Left ventricle myocardium inferior (tissue), 1 donor: ENCODE data around the gene IL1F10. TPM values are rescaled to one million over a fixed set of nuclear protein-coding genes. Genes with fewer than 3 reads are reported as not detected.

Experiments
- DNase-seq: peaks from one replicate; pipeline ENCODE4 v3.0.0-alpha.2; 2020
- H3K27ac ChIP-seq: fragments of 200-600 bp; replicated peaks from 2 replicates; pipeline ENCODE4 v1.8.0; 2021
- H3K27me3 ChIP-seq: fragments of 200-600 bp; 2 replicates; pipeline ENCODE4 v1.8.0; 2021; ENCODE audit warnings: low read depth
- H3K36me3 ChIP-seq: fragments of 200-600 bp; 2 replicates; pipeline ENCODE4 v1.8.0; 2021
- H3K4me1 ChIP-seq: fragments of 200-600 bp; 2 replicates; pipeline ENCODE4 v1.8.0; 2021
- H3K4me3 ChIP-seq: fragments of 200-600 bp; 2 replicates; pipeline ENCODE4 v1.8.0; 2021; ENCODE audit warnings: mild to moderate bottlenecking, moderate library complexity
- H3K9me3 ChIP-seq: fragments of 200-600 bp; replicated peaks from 2 replicates; pipeline ENCODE4 v1.8.0; 2021
- CTCF ChIP-seq: fragments of 200-600 bp; IDR thresholded peaks from 2 replicates; pipeline ENCODE4 v1.8.0; 2021; ENCODE audit warnings: antibody characterized with exemption, mild to moderate bottlenecking, borderline replicate concordance
- intact Hi-C: fragments of 100-400 bp; cut with micrococcal nuclease; formaldehyde crosslinking; loops from one replicate; pipeline ENCODE4 v1.11.0; 2022
- long read RNA-seq: library from polyadenylated mRNA; unstranded; transcript quantifications from one replicate; pipeline ENCODE4 v2.0.0, GENCODE V29; 2021
- total RNA-seq: library from RNA; stranded (reverse); fragmentation: NEBNext Ultra II Directional; extraction: Animal tissue kit (Norgen Biotek cat#: 25700); gene quantifications from one replicate; pipeline ENCODE4 v1.2.1, GENCODE V29; 2021
- donor health status: DM: no; HTN: yes; CAD: no; lungs with severe emphysema.

Gene IL1F10
- not detected for total RNA-seq
- long read RNA-seq = 0 reads

- TF ChIP-seq CTCF = no peak
These were observed at the start of gene IL1F10 for GRCh38 chr2:113067681-113068080. TSS of gene IL1F10 (plus strand) at chr2:113067970. CDS start at chr2:113072739, 4,769 bp downstream.

DNA sequence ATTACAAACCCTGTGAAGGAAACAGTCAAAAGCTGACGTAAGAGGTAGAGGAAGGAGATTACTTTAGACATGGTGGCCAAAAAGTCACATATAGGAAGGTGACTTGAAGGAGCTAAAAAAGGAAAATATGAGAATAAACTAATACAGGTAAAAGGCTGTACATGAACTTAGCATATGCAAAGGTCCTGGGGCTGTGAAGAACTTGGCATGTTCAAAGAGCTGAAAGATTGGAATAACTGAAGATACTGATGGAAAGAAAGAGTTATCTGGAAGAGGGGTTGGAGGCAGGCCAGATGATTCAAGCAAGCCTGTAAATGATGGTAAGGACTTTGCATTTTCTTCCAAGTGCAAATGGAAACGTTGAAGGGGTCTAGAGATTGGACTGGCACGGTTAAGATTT is 49.3 kb upstream of the IL1F10 start:
- no peak overlapping the region for H3K4me3 ChIP-seq
- H3K4me1 ChIP-seq = no peaks in the 10 kb centered on the region
- no peak for TF ChIP-seq CTCF
- intact Hi-C loops = no loop called here
- DNase-seq = no peak
- no peaks in the 10 kb centered on the region for H3K36me3 ChIP-seq
- H3K27me3 ChIP-seq = peaks cover 76% of the 10 kb centered on the region
- H3K9me3 ChIP-seq = no peaks in the 10 kb centered on the region
- H3K27ac ChIP-seq = no peak overlapping the region

More at GRCh38 chr2:113067681-113068080, at the start of gene IL1F10:
- Histone ChIP-seq H3K4me1 (no peaks in the 10 kb centered on the region), H3K27ac (no peak within 1 kb of the TSS), H3K4me3 (no peak within 1 kb of the TSS), H3K27me3 (peaks cover 23% of the 10 kb centered on the region), H3K36me3 (no peaks in the 10 kb centered on the region), H3K9me3 (no peaks in the 10 kb centered on the region)
- no peak for DNase-seq
- intact Hi-C loops = no loop called here

DNA sequence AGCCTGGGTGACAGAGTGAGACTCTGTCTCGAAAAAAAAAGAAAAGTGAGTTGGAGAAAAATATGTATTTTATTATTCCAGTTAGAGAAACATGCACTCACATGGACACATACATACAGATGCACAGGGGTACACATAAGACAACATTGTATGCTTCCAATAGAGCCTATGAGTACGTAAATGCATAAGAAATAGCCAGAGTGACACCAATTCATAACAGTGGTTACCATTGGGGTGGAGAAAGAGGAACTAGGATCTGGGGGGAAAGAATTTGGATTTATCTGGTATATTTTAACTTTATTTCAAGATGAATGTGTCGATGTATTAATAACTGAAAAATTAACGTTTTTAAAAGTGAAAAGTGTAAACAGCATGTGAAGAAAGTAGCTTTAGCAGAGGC is 46.5 kb upstream of the IL1F10 start:
- H3K36me3 ChIP-seq = no peaks in the 10 kb centered on the region
- no peak for DNase-seq
- H3K27ac ChIP-seq = no peak overlapping the region
- no peaks in the 10 kb centered on the region for H3K4me1 ChIP-seq
- H3K9me3 ChIP-seq = no peaks in the 10 kb centered on the region
- H3K27me3 ChIP-seq = peaks cover 78% of the 10 kb centered on the region
- intact Hi-C loops = no loop called here
- no peak for TF ChIP-seq CTCF
- no peak overlapping the region for H3K4me3 ChIP-seq

DNA sequence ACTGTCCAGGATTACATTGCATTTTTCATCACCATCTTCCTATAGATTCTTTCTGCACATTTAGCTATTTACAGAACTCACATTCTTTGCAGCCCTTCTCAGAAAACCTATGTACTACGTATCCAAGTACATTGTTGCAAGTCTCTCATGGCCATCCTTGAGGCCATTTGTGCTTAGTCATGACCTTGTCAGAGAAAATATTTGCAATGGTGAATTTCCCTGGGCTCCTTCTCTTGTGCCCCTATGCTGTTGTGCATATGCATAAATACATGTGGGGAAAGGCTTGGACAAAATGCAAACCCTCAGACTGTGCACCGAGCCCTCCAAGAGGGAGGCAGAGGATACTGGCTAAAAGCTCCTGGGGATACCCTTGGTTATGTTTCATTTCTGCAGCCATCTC is 43.0 kb upstream of the IL1F10 start:
- DNase-seq = no peak
- intact Hi-C loops = no loop called here
- no peak overlapping the region for H3K4me3 ChIP-seq
- no peaks in the 10 kb centered on the region for H3K4me1 ChIP-seq
- no peaks in the 10 kb centered on the region for H3K9me3 ChIP-seq
- peaks cover 85% of the 10 kb centered on the region for H3K27me3 ChIP-seq
- H3K27ac ChIP-seq = no peak overlapping the region
- TF ChIP-seq CTCF = no peak
- H3K36me3 ChIP-seq = no peaks in the 10 kb centered on the region

- intact Hi-C loops = no loop called here
These were observed 42.0 kb upstream of the IL1F10 start for GRCh38 chr2:113025737-113026136.

More at GRCh38 chr2:113025737-113026136, 42.0 kb upstream of the IL1F10 start:
- TF ChIP-seq CTCF = no peak
- Histone ChIP-seq H3K4me1 (no peaks in the 10 kb centered on the region), H3K36me3 (no peaks in the 10 kb centered on the region), H3K27ac (no peak overlapping the region), H3K9me3 (no peaks in the 10 kb centered on the region), H3K4me3 (no peak overlapping the region), H3K27me3 (peaks cover 84% of the 10 kb centered on the region)
- no peak for DNase-seq
